Upper lobe of left lung (tissue), 4 donors: ENCODE results near the gene REPIN1.

Experiments
- EP300 ChIP-seq, 4 donors: sonication (generic); formaldehyde crosslinking; IDR thresholded peaks; one replicate each; pipeline ENCODE4 v1.5.1; 2017; ENCODE audit warnings: antibody characterized with exemption in 4 of 4, control low read depth in 2 of 4
- POLR2A ChIP-seq, 4 donors: fragments of 450-650 bp; IDR thresholded peaks; one replicate each; pipeline ENCODE4 v1.5.1; 2016 to 2017; ENCODE audit warnings: antibody characterized with exemption in 4 of 4, mild to moderate bottlenecking in 2 of 4
- TF ChIP-seq, protein P1 (sequence below), 6 experiments: fragments of 450-650 bp in 4 of 6; fragments of 200-600 bp in 2 of 6; sonication (generic) in 2 of 6; IDR thresholded peaks; one replicate each; pipeline ENCODE4 v1.5.1; 2016 to 2019; ENCODE audit warnings: antibody characterized with exemption in 6 of 6

DNA sequence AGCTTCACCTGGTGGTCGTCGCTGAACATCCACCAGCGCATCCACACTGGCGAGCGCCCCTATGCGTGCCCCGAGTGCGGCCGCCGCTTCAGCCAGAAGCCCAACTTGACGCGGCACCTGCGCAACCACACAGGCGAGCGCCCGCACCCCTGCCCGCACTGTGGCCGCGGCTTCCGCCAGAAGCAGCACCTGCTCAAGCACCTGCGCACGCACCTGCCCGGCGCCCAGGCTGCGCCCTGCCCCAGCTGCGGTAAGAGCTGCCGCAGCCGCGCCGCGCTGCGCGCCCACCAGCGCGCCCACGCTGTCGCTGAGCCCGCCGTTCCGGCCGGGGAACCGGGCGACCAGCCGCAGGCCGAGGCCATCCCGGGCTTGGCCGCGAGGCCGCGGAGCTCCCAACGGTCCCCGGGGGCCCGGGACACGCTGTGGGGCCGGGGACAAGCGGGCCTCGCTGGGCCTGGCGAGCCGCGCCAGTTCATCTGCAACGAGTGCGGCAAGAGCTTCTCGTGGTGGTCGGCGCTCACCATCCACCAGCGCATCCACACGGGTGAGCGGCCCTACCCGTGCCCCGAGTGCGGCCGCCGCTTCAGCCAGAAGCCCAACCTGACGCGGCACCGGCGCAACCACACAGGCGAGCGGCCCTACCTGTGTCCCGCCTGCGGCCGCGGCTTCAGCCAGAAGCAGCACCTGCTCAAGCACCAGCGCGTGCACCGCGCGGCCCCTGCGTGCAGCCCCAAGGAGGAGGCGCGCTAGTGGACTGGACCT, 28.9 kb downstream of the REPIN1 start:
- TF ChIP-seq, protein P1, sequence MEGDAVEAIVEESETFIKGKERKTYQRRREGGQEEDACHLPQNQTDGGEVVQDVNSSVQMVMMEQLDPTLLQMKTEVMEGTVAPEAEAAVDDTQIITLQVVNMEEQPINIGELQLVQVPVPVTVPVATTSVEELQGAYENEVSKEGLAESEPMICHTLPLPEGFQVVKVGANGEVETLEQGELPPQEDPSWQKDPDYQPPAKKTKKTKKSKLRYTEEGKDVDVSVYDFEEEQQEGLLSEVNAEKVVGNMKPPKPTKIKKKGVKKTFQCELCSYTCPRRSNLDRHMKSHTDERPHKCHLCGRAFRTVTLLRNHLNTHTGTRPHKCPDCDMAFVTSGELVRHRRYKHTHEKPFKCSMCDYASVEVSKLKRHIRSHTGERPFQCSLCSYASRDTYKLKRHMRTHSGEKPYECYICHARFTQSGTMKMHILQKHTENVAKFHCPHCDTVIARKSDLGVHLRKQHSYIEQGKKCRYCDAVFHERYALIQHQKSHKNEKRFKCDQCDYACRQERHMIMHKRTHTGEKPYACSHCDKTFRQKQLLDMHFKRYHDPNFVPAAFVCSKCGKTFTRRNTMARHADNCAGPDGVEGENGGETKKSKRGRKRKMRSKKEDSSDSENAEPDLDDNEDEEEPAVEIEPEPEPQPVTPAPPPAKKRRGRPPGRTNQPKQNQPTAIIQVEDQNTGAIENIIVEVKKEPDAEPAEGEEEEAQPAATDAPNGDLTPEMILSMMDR (IDR thresholded peaks at IDR 0.05): no peak
- TF ChIP-seq POLR2A (IDR thresholded peaks at IDR 0.05) (no peak), EP300 (IDR thresholded peaks at IDR 0.05) (no peak)
